Stimulated activated naive CD4-positive, alpha-beta T cell treated with Interleukin-2 at 50 U/mL for 16 hours (primary cell): Measurements from ENCODE around the gene ACOT6.
"Not testable (repeated sequence)": the region's sequence is repeated elsewhere in the genome, so short reads cannot be mapped to it uniquely, and the experiment has no call there.

Experiments used
- DNase-seq: peaks from one replicate; lab custom pipeline; 2025; lab: John Stamatoyannopoulos, UW

The ACOT6 gene

GRCh38 chr14:73602994-73603393 is 9.3 kb upstream of the ACOT6 start:
- DNase-seq, result no peak

- DNase-seq, result no peak
Observed at GRCh38 chr14:73606271-73606670, 6.0 kb upstream of the ACOT6 start.

DNA sequence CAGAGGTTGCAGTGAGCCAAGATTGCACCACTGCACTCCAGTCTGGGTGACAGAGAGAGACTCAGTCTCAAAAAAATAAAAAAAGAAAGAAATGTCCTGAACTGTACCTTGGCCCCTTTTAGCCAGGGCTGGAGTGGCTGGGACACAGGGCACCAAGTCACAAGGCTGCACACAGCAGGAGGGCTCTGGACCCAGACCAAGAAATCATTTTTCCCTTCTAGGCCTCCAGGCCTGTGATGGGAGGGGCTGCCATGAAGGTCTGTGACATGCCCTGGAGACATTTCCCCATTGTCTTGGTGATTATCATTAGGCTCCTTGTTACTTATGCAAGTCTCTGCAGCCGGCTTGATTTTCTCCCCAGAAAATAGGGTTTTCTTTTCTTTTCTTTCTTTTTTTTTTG is 5.1 kb upstream of the ACOT6 start:
- DNase-seq, result no peak

DNA sequence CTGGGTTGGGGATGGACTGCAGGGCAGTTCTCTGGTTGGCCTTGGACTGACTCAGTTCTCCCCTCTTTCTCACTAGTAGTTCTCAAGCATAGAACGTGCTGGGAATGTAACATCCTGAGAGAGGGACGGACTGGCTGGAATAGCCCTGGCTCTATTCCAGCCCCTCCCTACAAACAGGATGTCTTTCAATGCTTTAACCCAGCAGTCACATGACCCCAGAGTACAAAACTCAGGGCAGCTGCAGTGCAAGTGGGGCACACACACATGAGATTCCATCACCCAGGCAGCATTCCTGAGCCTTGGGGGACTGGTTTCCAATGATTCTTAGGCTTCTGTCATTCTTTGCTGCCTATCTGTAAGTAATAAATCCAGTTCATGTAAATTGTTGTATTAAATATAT is 1.6 kb upstream of the ACOT6 start:
- DNase-seq, result no peak

DNA sequence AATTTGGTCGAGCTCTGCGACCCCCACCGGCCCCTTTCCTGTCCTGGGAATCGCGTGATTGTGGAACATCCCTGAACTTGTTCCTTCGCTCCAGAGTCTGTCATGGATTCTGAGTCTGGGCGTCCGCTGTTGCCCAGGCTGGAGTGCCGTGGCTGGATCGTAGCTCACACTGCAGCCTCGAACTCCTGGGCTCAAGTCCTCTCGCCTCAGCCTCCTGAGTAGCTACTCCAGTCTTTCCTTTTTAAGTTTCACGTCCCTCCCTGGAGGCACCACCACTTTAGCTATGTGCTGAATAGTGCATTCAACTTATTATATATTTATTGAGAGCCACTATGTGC is 698 bp downstream of the ACOT6 start:
- no peak for DNase-seq

DNA sequence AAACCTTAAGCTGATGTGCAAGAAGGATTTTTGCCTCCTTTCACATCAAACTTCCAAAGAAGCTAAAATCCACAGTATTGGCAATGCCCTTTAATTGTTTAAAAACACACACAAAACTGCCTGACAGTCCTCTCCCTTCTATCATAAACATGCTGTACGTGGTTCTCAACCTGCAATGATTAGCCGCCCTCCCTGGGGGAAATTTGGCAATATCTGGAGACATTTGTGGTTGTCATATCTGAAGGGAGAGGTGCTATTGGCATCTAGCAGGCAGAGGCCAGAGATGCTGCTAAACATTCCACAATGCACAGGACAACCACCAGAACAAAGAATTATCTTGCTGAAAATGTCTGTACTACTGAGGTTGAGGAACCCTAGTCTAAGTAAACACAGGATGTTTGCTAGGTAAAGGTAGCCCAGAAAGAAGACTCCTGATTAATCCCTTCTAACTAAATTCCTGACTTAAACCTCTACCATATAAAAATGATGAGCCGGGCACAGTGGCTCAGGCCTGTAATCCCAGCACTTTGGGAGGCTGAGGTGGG is 1.2 kb downstream of the ACOT6 start:
- no peak for DNase-seq

DNA sequence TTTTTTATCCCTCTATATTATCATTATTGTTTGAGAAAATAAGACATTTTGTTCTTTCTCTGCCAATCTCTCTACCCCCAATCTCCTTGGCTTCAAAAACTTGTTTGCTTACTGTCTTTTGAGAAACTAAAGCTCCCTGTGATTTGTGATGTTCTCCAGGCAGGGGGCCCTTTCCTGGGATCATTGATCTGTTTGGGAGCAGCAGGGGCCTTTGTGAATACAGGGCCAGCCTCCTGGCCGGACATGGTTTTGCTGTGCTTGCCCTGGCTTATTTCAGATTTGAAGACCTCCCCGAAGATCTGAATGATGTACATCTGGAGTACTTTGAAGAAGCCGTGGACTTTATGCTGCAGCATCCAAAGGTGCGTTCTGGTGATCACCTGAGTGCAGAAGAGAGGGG is 4.5 kb downstream of the ACOT6 start:
- DNase-seq, result no peak

DNA sequence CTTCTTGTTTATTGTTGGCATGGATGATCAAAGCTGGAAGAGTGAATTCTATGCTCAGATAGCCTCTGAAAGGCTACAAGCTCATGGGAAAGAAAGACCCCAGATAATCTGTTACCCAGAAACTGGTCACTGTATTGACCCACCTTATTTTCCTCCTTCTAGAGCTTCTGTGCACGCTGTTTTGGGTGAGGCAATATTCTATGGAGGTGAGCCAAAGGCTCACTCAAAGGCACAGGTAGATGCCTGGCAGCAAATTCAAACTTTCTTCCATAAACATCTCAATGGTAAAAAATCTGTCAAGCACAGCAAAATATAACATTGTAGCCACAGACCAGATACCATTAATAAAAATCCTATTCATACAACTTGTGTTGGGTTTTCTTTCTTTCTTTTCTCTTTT is 7.2 kb downstream of the ACOT6 start:
- no peak for DNase-seq

- no peak for DNase-seq
Observed at GRCh38 chr14:73620268-73620667, 8.0 kb downstream of the ACOT6 start.

DNA sequence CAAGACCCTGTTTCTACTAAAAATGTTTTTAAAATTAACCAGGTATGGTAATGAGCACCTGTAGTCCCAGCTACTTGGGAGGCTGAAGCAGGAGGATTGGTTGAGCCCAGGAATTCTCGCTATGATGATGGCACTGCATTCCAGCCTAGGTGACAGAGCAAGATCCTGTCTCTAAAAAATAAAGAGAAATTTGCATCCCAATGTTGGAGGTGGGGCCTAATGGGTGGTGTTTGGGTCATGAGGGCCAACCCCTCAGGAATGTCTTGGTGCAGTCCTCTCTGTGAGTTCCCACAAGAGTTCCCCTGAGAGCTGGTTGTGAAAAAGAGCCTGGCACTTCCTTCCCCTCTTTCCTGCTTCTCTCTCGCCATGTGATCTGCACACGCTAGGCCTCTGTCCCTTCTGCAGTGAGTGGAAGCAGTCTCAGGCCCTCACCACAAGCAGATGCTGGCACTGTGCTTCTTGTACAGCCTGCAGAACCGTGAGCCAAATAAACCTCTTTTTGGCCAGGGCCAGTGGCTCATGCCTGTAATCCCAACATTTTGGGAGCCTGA is 11.3 kb downstream of the ACOT6 start:
- DNase-seq, result no peak

DNA sequence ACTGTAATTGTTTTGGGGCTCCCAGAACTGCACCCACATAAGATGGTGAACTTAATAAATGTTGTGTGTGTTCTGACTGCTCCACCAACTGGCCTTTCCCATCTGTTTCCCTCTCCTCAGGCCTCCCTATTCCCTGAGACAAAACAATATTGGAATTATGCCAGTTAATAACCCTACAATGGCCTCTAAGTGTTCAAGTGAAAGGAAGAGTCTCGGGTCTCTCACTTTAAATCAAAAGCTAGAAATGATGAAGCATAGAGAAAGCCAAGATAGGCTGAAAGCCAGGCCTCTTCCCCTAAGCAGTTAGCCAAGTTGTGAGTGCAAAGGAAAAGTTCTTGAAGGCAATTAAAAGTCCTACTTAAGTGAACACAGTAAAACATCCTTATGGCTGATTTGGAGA is 13.4 kb downstream of the ACOT6 start:
- no peak for DNase-seq

DNA sequence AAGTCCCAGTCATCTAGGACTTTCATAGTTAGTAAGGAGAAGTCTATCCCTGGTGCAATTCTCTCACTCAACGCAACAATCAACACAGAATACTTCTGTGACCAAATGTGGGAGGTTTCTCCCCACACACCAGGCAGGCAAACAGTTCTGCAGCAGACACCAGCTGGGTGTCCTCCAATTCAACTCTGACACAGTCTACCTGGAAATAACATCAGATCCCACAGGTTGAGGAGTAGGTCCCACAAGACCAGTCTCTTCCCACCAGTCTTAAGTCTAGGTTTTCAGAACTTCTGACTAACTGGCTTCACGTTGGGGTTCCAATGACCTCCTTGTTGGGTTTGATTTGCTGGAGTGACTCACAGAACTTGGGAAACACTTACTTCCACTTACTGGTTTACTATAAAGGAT is 14.8 kb downstream of the ACOT6 start:
- no peak for DNase-seq

DNA sequence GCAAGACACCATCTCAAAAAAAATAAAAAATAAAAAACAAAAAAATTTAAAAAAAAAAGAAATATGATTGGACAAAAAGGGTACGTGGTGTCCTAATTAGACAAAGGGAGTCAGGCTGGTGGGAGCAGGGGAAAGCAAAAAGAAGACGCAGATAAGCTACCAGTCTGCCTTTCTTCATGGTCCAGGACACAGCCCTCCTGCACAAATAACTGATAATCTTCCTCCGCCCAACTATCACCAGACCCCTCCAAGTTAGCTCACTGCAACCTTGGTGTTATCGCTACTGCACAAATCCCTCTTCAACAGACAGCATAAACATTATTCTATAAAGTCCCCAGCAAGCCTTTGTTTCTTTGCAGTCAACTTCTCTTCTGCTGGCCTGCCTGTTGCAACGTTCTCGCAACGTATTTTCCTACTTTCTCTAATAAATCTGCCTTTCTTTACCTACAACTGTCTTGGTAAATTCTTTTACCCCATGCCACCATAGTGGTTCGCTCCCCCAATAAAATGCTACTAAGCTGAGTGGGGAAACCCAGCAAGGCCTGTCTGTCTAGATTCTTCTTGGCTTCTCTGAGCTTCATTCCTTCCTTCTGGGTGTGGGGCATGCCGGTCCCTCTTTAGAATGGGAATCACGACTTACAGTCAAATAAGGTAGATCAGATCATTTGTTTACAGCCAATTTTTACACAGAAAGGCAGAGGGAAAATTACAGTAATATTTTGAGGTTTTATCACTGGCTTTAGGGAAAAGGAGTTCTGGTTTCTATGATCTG is 17.9 kb downstream of the ACOT6 start:
- DNase-seq, result no peak

DNA sequence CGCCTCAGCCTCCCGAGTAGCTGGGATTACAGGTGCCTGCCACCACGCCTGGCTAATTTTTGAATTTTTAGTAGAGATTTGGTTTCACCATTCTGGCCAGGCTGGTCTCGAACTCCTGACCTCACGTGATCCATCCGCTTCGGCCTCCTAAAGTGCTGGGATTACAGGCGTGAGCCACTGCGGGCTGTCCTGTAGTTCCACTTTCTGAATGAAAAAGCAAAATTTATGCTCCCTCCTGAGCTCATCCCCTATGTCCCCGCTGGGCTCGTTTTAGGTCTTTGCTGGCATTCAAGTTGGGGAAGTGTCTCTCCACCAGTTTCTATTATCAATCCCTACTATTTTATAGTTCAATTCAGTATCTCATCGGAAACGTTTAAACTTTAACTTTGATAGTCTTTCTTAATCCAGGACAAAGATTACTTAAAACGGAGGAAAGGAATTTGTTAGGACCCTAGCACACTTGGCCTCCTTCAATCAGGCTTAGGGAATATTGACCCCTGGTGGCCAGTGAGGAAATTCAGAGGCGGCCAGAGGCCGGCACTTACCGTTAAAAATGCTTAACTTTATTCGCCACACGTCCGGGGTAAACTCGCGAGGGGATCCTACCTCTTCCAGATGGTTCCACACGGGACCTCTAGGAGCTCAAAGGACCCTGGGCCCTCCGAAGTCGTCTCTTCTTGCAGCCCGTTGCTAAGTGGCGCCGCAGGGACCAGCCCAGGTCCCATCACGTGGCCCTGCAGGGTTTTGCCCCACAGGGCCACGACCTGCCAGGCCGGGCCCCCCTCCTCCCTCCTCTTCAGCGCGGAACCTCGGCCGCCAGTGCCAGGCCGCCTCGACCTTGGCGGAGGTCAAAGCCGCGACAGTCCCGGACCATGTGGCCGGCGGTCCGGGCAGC is 21.0 kb downstream of the ACOT6 start:
- peak; percentile 52 for DNase-seq

GRCh38 chr14:73634011-73634833 is 21.9 kb downstream of the ACOT6 start:
- DNase-seq, result no peak

- not testable (repeated sequence) for DNase-seq
Observed at GRCh38 chr14:73636355-73636754, 24.0 kb downstream of the ACOT6 start.

- no peak for DNase-seq
Observed at GRCh38 chr14:73637830-73638229, 25.5 kb downstream of the ACOT6 start.

- DNase-seq, result no peak
Observed at GRCh38 chr14:73640796-73641365, 28.6 kb downstream of the ACOT6 start.

DNA sequence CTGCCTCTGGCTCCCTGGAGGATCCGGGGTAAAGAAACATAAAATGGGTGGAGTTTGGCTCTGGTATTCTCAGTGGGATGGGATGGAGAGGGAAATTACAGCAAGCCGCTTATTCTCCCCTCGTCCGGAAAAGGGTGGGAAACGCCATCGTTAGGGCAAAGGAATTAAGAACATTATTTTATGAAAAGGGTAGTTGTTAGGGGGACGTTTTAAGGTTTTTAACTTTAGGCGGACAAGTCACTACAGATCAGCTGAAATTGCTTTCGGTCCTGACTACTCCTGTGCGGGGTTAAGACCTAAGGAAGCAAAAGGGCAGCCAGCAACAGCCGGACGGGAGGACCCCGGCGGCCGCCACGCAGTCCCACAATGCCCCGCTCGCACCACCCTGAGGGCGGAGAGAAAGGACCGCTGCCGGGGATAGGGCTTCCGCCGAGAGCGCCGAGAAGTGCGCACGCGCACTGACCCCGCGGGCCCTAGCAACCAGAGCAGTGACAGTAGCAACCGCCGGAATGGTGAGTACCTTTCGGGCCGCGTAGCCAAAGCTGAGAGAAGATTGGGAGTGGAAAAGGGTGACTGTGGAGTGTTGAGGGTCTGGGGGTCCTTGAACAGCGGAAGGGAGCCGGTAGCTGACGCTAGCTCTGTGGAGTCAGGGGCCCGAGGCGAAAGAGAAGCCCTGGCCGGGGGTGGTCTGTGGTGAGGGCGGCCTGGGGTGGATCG is 32.4 kb downstream of the ACOT6 start, which contains the start of gene DNAL1:
Gene DNAL1, plus strand, starts transcription at position 456 of the 717 bp plus-strand sequence. Its CDS starts 54 bp downstream, at position 510.
- peak; percentile 85 for DNase-seq

- DNase-seq, result no peak
Observed at GRCh38 chr14:73645248-73645610, 32.9 kb downstream of the ACOT6 start.

GRCh38 chr14:73651005-73651404 is 38.7 kb downstream of the ACOT6 start:
- no peak for DNase-seq
